Heart left ventricle (tissue), 16 donors: ENCODE data around the gene SERPINB10. TPM values are rescaled to one million over a fixed set of nuclear protein-coding genes. Genes with fewer than 3 reads are reported as not detected.

Experiments used
- ATAC-seq, 4 donors: fragments of 200-7000 bp; cut with Tn5 transposase; one replicate each; pipeline ENCODE4 v1.9.1; 2020 to 2022; ENCODE audit warnings: moderate library complexity in 4 of 4, mild to moderate bottlenecking in 3 of 4, moderate number of reproducible peaks in 1 of 4
- DNase-seq, 5 donors: peaks; one replicate each; pipeline ENCODE4 v3.0.0-alpha.2; 2020
- H3K27ac ChIP-seq, 12 donors: fragments of 200-600 bp; sonication (generic) in 4 of 12; one replicate each; pipeline versions ENCODE4 v1.5.0 to v1.8.0; 2016 to 2022; ENCODE audit warnings: mild to moderate bottlenecking in 2 of 12
- H3K27me3 ChIP-seq, 9 donors: fragments of 200-600 bp; sonication (generic) in 2 of 9; one replicate each; pipeline versions ENCODE4 v1.5.1 to v1.8.0; 2016 to 2022; ENCODE audit warnings: mild to moderate bottlenecking in 3 of 9
- H3K36me3 ChIP-seq, 9 donors: fragments of 200-600 bp; sonication (generic) in 2 of 9; one replicate each; pipeline versions ENCODE4 v1.5.0 to v1.8.0; 2018 to 2022; ENCODE audit warnings: mild to moderate bottlenecking in 2 of 9
- H3K4me1 ChIP-seq, 12 donors: fragments of 200-600 bp; sonication (generic) in 4 of 12; one replicate each; pipeline versions ENCODE4 v1.5.0 to v1.8.0; 2016 to 2022; ENCODE audit warnings: mild to moderate bottlenecking in 3 of 12
- H3K4me3 ChIP-seq, 12 donors: fragments of 200-600 bp; sonication (generic) in 4 of 12; one replicate each; pipeline versions ENCODE4 v1.5.0 to v1.8.0; 2017 to 2022; ENCODE audit warnings: mild to moderate bottlenecking in 9 of 12, moderate library complexity in 4 of 12
- H3K9me3 ChIP-seq, 12 donors: fragments of 200-600 bp; sonication (generic) in 4 of 12; one replicate each; pipeline versions ENCODE4 v1.5.0 to v1.8.0; 2016 to 2022; ENCODE audit warnings: mild to moderate bottlenecking in 1 of 12
- POLR2A ChIP-seq, 2 donors: fragments of 450-650 bp; IDR thresholded peaks; one replicate each; pipeline ENCODE4 v1.6.1; 2017; ENCODE audit warnings: antibody characterized with exemption in 2 of 2, mild to moderate bottlenecking in 2 of 2, moderate library complexity in 2 of 2
- WGBS, 4 donors: extraction: QIAGEN DNeasy Blood & Tissue Kit in 2 of 4; methylation state at CpG; one replicate each; pipeline versions ENCODE4 v1.1.5 to v1.1.7; 2013 to 2018; 5-methylcytosine and 5-hydroxymethylcytosine counted together
- intact Hi-C, 10 donors: fragments of 100-400 bp; cut with DNase I; formaldehyde crosslinking; loops; one replicate each; pipeline versions ENCODE4 v1.11.1 to v1.14.2; 2022
- polyA plus RNA-seq, 2 donors: library from polyadenylated mRNA; stranded (reverse); fragments of 200-250 nt; gene quantifications; one replicate each; pipeline ENCODE4 v1.2.3, GENCODE V29; 2013
- total RNA-seq, 9 donors: library from RNA; depleted of rRNA in 2 of 9; stranded (reverse); fragments of >200 nt in 2 of 9; fragmentation: NEBNext Ultra II Directional in 3 of 9; extraction: Animal tissue kit (Norgen Biotek cat#: 25700) in 3 of 9; gene quantifications; one replicate each; pipeline versions ENCODE4 v1.1.0 to v1.2.4, GENCODE V29; 2016 to 2023
- TF ChIP-seq, protein P1 (sequence below), 12 donors: fragments of 200-600 bp; sonication (generic) in 4 of 12; IDR thresholded peaks; one replicate each; pipeline versions ENCODE4 v1.5.0 to v1.8.0; 2018 to 2022; ENCODE audit warnings: antibody characterized with exemption in 12 of 12, mild to moderate bottlenecking in 5 of 12
- donor health status: ischemic (EF 13 %, LVEDD 7.1; RV severe dilation, severe dysfunction).
- donor health status: healthy with polysubstance abuse.
- donor health status: DM: no; HTN: yes; CAD: no.
- donor health status: DM: no; HTN: no; CAD: no.
- donor health status: ischemic (EF 25% LVEDD 6.9; RV normal size, moderate dysfunction).
- donor health status: ischemic (EF 25% LVEDD 5.7; RV mildly dilated, moderate dysfunction).
- donor health status: healthy.
- donor health status: DM: yes; HTN: yes; CAD: no.
- donor health status: ischemic (EF 35%, LVEDD 5.7; RV mildly dilated, moderate dysfunction).
- donor health status: nonischemic (EF 11% LVEDD 7.7; RV severe dilation, severe dysfunction).
- donor health status: DM: yes; HTN: yes; CAD: no.
- donor health status: PGD.
- donor health status: ischemic (EF 29% LVEDD 5.4; RV normal size, mild dysfunction).
- donor health status: nonischemic (EF 23%, LVEDD 6.1; RV moderate dilation, normal function).

Gene SERPINB10
- total and polyA plus RNA-seq, 11 donors = 0.20 TPM; not detected in 10

DNA sequence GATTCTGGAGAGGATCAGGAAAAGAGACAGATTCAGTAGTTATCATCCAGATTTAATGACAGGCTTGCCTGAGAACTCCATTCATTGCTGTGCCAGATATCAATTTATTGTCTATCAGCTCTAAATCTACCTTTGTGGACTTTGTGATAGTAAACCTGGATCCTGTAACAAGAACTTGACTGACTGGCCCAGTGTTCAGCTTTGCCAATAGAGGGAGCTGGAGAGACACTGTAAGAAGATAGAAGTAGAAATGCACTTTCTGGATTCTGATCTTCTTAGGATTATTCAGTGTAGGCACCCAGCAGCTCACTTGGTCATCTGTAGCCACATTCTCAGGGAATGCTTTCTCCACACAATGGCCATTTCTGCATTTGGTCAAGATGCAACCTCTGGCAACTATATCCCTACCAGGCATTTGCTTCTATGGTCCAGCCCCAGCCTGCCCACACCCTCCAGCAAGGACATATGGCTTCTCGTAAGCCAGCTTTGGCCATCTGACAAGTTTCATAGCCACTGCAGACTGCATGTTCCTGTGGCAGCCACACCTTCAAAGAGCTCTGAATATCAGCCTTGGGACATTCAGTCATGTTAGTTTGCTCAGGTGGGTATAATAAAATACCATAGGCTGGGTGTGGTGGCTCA is 56.0 kb downstream of the SERPINB10 start:
- peak in 1 of 5 donors; percentile 39 for DNase-seq
- TF ChIP-seq, protein P1, sequence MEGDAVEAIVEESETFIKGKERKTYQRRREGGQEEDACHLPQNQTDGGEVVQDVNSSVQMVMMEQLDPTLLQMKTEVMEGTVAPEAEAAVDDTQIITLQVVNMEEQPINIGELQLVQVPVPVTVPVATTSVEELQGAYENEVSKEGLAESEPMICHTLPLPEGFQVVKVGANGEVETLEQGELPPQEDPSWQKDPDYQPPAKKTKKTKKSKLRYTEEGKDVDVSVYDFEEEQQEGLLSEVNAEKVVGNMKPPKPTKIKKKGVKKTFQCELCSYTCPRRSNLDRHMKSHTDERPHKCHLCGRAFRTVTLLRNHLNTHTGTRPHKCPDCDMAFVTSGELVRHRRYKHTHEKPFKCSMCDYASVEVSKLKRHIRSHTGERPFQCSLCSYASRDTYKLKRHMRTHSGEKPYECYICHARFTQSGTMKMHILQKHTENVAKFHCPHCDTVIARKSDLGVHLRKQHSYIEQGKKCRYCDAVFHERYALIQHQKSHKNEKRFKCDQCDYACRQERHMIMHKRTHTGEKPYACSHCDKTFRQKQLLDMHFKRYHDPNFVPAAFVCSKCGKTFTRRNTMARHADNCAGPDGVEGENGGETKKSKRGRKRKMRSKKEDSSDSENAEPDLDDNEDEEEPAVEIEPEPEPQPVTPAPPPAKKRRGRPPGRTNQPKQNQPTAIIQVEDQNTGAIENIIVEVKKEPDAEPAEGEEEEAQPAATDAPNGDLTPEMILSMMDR (IDR thresholded peaks at IDR 0.05) = peak; percentile 63 to 88 (median 78)
- TF ChIP-seq POLR2A (IDR thresholded peaks at IDR 0.05) = no peak
- Histone ChIP-seq H3K27ac (no peak overlapping the region), H3K4me3 (no peak overlapping the region), H3K36me3 (no peaks in the 10 kb centered on the region), H3K9me3 (no peaks in the 10 kb centered on the region), H3K4me1 (no peaks in the 10 kb centered on the region), H3K27me3 (peaks cover 0 to 8% (median 0%) of the 10 kb centered on the region in 9 donors)
- intact Hi-C loops = loop anchor here in 2 of 10 donors (1.0 to 5.0 kb wide), 2 partner anchors 16 to 34 kb away; no protein-coding TSS in a partner anchor
- ATAC-seq = peak in 2 of 4 donors; percentile 59 to 62
- WGBS, 4 donors = 54 to 67% (median 59%) methylated on average over 1 of the region's 1 CpG

- Histone ChIP-seq H3K9me3 (no peaks in the 10 kb centered on the region), H3K4me1 (peaks cover 0 to 9% (median 6%) of the 10 kb centered on the region in 12 donors), H3K27me3 (peaks cover 0 to 8% (median 0%) of the 10 kb centered on the region in 9 donors), H3K36me3 (no peaks in the 10 kb centered on the region), H3K27ac (no peak overlapping the region), H3K4me3 (no peak overlapping the region)
- TF ChIP-seq POLR2A (IDR thresholded peaks at IDR 0.05) = no peak
- TF ChIP-seq, protein P1 (IDR thresholded peaks at IDR 0.05) = no peak
- intact Hi-C loops = loop anchor here in 1 of 10 donors (5.0 kb wide), 1 partner anchor 32 kb away; no protein-coding TSS in a partner anchor
- DNase-seq (no peak), ATAC-seq (no peak)
These were observed 57.1 kb downstream of the SERPINB10 start for GRCh38 chr18:63964908-63965307.

- Histone ChIP-seq H3K36me3 (no peaks in the 10 kb centered on the region), H3K27me3 (peaks cover 0 to 8% (median 0%) of the 10 kb centered on the region in 9 donors), H3K9me3 (no peaks in the 10 kb centered on the region), H3K4me1 (peaks cover 0 to 9% (median 7%) of the 10 kb centered on the region in 12 donors), H3K27ac (no peak overlapping the region), H3K4me3 (no peak overlapping the region)
- no peak for ATAC-seq
- DNase-seq = no peak
- intact Hi-C loops = no loop called here
- WGBS, 4 donors = 88 to 93% (median 88%) methylated on average over 5 of the region's 5 CpGs
- TF ChIP-seq, protein P1 (IDR thresholded peaks at IDR 0.05) = no peak
- TF ChIP-seq POLR2A (IDR thresholded peaks at IDR 0.05) = no peak
These were observed 58.1 kb downstream of the SERPINB10 start for GRCh38 chr18:63965716-63966330.
